Activated CD4-positive, alpha-beta T cell treated with anti-CD3 and anti-CD28 coated beads, Interleukin-2, amount 50 U/mL, for 4 hours (primary cell): Measurements from ENCODE around the gene NCEH1.
"Not testable (repeated sequence)": the region's sequence is repeated elsewhere in the genome, so short reads cannot be mapped to it uniquely, and the experiment has no call there.

ENCODE experiments used
- DNase-seq, 2 experiments: peaks; one replicate each; pipeline ENCODE4 v3.0.0-alpha.2; 2020

The NCEH1 gene

GRCh38 chr3:172673210-172673679, 37.6 kb downstream of the NCEH1 start:
- peak; percentile 46 to 49 for DNase-seq

- DNase-seq, result no peak
These were observed 41.8 kb downstream of the NCEH1 start for GRCh38 chr3:172669021-172669420.

GRCh38 chr3:172666873-172667694, 43.8 kb downstream of the NCEH1 start:
- peak; percentile 73 to 74 for DNase-seq

- no peak for DNase-seq
These were observed 44.5 kb downstream of the NCEH1 start for GRCh38 chr3:172666181-172666872.

GRCh38 chr3:172665510-172665909, 45.4 kb downstream of the NCEH1 start:
- DNase-seq, result not testable (repeated sequence)

- DNase-seq, result not testable (repeated sequence)
These were observed 50.4 kb downstream of the NCEH1 start for GRCh38 chr3:172660421-172660820.

GRCh38 chr3:172659246-172660002, 51.4 kb downstream of the NCEH1 start:
- no peak for DNase-seq

- no peak for DNase-seq
These were observed 52.3 kb downstream of the NCEH1 start for GRCh38 chr3:172658344-172659245.

GRCh38 chr3:172656602-172657001, 54.3 kb downstream of the NCEH1 start:
- DNase-seq, result no peak

GRCh38 chr3:172655388-172655787, 55.5 kb downstream of the NCEH1 start:
- no peak for DNase-seq

GRCh38 chr3:172654470-172654869, 56.4 kb downstream of the NCEH1 start:
- no peak for DNase-seq

GRCh38 chr3:172653004-172653572, 57.8 kb downstream of the NCEH1 start:
- DNase-seq, result no peak

GRCh38 chr3:172651936-172652625, 58.8 kb downstream of the NCEH1 start:
- DNase-seq, result no peak

- no peak for DNase-seq
These were observed 60.9 kb downstream of the NCEH1 start for GRCh38 chr3:172649987-172650386.

- DNase-seq, result no peak
These were observed 62.1 kb downstream of the NCEH1 start for GRCh38 chr3:172648747-172649146.

- no peak for DNase-seq
These were observed 63.0 kb downstream of the NCEH1 start for GRCh38 chr3:172647823-172648222.

GRCh38 chr3:172647080-172647479, 63.8 kb downstream of the NCEH1 start:
- no peak for DNase-seq

GRCh38 chr3:172646439-172647015, 64.3 kb downstream of the NCEH1 start:
- DNase-seq, result no peak

GRCh38 chr3:172644258-172644657, 66.6 kb downstream of the NCEH1 start:
- no peak for DNase-seq

- no peak for DNase-seq
These were observed 67.2 kb downstream of the NCEH1 start for GRCh38 chr3:172643506-172644179.
